Endothelial cell of umbilical vein (primary cell): ENCODE results near the gene CHCHD3.

ENCODE experiments used
- CTCF ChIP-seq, 2 donors: IDR thresholded peaks; 1 replicate in 1 of 2; 2 replicates in 1 of 2; pipeline ENCODE4 v1.5.1; 2011; ENCODE audit warnings: low read length in 2 of 2, mild to moderate bottlenecking in 2 of 2, moderate library complexity in 2 of 2, control low read depth in 1 of 2, inconsistent platforms in 1 of 2, low read depth in 1 of 2; ENCODE audit not compliant: insufficient read depth in 1 of 2; ENCODE audit errors: extremely low read depth in 1 of 2
- POLR2A ChIP-seq: IDR thresholded peaks from 2 replicates; pipeline ENCODE4 v1.6.1; 2012; ENCODE audit warnings: low read depth, mild to moderate bottlenecking, control low read depth, low read length
- POLR2AphosphoS5 ChIP-seq: IDR thresholded peaks from 2 replicates; pipeline ENCODE4 v1.6.1; 2012; ENCODE audit warnings: low read depth, mild to moderate bottlenecking, control low read depth, low read length, moderate library complexity; ENCODE audit not compliant: insufficient read depth

- no peak for TF ChIP-seq CTCF (IDR thresholded peaks at IDR 0.05; ENCODE audit: extremely low read depth in 1 of 2, insufficient read depth in 1 of 2, low read depth in 1 of 2, low read length in 2 of 2)
- TF ChIP-seq POLR2AphosphoS5 = no peak
- no peak for TF ChIP-seq POLR2A
These were observed 282.8 kb downstream of the CHCHD3 start for GRCh38 chr7:132799081-132799413.
